ENCODE results near the gene CBLN3.

Gene CBLN3

DNA sequence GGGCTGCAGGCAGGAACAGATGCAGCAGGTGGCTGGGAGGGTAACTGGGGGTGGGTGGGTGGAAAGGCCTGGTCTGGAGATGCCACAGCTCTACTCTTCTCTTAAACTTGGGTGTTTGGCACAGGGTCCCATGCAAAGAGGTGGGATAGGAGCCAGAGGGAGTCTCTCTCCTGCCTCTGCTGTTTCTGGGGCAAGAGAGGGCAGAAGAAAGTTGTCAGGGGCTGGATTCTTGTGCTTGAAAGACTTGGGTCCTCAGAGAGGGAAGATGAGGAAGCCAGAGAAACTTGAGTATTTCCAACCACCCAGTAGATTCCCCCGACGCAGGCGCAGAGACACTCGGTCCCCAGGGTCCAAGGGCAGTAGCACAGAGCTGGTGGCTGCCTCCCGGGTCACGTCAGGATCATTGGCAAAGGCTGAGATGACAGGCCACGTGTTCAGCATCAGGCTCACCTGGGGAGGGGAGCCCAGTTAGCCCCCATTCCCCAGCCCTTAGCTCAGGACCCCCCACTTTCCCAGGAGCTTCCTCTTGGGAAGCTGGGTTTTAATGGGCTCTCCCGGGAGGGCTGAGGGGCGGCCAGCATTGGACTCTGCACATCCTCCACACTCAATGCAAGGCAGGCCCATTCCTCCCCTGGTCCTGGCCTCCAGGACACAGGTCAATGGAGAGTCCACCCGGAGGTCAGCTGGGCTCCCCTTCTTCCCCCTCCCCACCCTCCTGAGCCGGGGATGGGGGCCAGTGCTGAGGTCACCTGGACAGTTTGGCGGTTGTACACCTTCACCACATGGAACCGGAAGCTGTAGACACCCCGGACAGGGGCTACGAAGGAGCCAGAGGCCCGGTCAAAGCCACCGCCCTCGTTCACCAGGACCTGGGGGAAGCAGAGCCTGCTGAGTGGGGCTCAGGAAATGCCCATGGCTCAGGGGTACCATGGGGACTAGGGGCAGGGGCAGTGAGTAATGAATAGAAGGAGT, 1.6 kb downstream of the CBLN3 start:
- H3K27ac ChIP-seq = no peak overlapping the region
- TF ChIP-seq, protein P1, sequence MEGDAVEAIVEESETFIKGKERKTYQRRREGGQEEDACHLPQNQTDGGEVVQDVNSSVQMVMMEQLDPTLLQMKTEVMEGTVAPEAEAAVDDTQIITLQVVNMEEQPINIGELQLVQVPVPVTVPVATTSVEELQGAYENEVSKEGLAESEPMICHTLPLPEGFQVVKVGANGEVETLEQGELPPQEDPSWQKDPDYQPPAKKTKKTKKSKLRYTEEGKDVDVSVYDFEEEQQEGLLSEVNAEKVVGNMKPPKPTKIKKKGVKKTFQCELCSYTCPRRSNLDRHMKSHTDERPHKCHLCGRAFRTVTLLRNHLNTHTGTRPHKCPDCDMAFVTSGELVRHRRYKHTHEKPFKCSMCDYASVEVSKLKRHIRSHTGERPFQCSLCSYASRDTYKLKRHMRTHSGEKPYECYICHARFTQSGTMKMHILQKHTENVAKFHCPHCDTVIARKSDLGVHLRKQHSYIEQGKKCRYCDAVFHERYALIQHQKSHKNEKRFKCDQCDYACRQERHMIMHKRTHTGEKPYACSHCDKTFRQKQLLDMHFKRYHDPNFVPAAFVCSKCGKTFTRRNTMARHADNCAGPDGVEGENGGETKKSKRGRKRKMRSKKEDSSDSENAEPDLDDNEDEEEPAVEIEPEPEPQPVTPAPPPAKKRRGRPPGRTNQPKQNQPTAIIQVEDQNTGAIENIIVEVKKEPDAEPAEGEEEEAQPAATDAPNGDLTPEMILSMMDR (conservative IDR thresholded peaks at IDR 0.05) = no peak

DNA sequence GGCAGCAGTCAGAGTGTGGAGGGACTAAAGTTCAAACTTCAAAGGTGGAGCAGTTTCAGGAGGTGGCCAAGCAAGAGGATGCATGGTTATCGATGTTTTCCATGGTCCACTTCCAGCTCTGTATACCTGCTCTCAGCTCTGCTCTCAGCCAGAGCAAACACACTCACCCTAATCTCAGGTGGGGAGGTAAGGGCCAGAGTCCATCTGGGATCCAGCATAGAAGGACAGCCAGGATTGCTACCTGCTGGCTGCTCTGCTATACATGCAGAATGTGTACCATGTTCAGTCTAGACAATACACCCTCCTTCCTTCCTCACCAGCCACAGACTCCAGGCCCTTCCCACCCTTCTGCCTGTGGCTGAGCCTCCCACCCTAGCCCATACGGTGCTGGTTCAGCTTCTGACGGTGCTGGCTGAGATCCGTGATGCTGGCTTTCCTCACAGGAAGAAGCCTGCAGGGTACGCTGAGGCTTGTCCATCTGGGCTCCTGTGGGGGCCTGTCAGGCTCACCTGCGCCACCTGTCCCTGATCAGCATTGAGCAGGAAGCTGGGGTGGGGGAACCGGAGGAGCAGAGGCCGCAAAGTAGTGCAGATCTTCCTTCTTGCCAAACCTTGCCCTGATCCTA, 2.4 kb downstream of the CBLN3 start:
- TF ChIP-seq, protein P1 (conservative IDR thresholded peaks at IDR 0.05) = no peak
- H3K27ac ChIP-seq = no peak overlapping the region

DNA sequence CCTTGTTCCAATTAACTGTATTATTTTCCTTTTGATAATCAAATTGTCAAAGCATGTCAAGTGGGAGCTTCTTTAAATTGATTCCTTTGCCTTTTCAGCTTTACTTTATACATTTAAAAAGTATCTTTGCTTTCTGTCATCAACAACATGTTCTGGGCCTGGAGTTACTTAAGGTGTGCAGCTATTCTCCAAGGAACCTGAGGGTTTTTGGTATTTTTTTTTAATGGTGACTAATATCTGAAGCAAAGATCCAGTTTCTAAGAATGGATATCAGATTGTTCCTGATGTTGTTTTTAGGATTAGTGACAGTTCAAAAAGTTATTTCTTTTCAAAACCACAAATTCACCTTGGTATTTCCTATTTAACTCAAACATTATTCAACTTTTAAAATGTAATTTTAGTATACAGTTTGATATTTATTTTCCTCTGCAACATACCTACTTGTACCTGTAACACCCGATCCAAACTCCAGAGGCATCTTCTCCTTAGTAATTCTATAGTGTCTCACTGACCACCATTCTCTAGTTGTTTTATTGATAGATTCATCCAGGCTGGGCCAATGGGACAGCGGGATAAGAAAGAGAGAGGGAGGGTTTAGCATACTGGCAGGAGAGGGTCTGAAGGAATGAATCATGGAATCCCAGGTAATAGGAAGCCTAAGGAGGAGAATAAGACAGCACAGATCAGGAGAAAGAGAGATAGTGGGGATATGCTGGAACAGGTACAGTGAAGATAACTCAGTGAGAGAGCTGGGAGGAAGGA, 3.1 kb downstream of the CBLN3 start:
- 0 out of 2 replicates have a peak overlapping the region, but pooled peaks have one; percentile 8 for H3K27ac ChIP-seq
- TF ChIP-seq, protein P1 (conservative IDR thresholded peaks at IDR 0.05) = no peak

DNA sequence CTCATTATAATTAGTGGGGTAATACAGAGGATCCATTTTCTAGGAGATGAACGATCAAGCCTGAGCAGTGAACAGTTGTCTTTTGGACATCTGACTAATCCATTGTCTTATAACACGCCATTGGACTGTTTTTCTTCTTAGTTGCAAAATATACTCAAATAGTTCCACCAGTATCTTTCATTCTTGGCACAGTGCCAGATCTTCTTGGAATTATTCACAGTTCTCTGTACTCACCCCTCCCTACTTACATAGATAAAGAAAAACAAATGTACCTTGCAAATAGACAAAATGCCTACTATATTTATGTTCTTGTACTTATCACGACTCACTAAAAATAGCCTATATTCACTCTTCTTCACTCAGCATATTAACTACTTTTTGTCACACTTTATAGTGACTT, 3.8 kb downstream of the CBLN3 start:
- TF ChIP-seq, protein P1 (conservative IDR thresholded peaks at IDR 0.05) = no peak
- H3K27ac ChIP-seq = 0 out of 2 replicates have a peak overlapping the region, but pooled peaks have one; percentile 8

DNA sequence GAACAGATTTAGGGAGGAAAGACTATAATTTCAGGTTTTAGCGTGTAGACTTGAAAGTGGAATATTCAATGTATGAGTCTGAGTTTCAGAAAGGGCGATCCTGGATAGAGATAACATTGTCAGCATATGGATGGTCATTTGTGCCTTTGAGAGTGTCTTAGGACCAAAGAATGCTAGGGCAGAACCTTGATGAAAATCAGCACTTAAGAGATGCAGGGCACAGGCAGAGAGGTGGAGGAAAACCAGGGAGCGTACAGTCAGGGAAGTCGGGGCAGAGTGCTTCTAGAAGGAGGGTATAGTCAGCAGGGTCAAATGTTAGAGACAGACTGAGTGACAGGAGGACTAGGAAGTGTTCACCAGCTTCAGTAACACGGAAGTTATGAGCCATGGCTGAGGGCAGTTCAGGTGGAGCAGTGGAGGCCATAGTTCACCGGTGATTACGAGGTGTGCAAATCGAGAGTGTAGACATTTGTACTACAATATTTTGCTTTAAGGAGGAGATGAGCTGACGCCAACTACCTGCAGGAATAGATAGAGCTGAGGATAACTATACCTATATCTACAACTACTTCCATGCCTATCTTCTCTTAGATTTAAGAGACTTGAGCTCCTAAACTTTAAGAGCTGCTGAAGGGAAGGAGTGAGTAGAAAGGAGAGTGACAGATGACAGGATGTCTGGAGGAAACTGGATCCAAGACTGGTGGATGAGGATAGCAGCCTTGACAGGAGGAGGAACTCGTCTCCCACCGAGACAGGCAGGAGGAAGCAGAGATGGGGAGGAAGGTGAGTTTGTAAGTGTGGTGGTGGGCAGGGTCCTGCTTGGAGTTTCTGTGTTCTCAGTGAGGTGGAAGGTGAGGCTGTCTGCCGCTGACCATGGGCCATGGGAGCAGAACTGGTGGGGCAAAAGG, 6.5 kb downstream of the CBLN3 start:
- no peak overlapping the region for H3K27ac ChIP-seq
- TF ChIP-seq, protein P1 (conservative IDR thresholded peaks at IDR 0.05) = no peak

DNA sequence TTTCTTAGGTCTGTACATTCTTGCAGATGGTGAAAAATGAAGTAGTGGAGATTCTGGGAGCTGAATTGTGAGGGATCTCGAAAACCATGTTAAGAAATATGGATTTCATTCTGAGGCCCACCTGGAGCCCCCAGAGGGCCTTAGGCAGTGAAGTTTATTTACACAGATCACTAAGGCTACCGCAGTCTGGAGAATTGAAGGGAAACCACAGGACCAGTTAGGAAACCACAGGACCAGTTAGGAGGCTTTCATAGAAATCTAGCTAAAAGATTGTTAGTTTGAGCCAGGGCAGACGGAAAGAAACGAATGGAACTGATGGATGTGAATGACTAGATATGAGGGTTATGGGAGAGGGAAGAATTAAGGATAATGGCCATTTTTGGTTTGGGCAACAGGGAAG, 7.2 kb downstream of the CBLN3 start:
- TF ChIP-seq, protein P1 (conservative IDR thresholded peaks at IDR 0.05) = no peak
- H3K27ac ChIP-seq = no peak overlapping the region
